GM21447 (cell line): Measurements from ENCODE around the gene S100P.
"Not testable (repeated sequence)": the region's sequence is repeated elsewhere in the genome, so short reads cannot be mapped to it uniquely, and the experiment has no call there.

ENCODE experiments used
- ATAC-seq: cut with Tn5 transposase; IDR thresholded peaks from one replicate; pipeline ENCODE4 v1.9.1; 2021; ENCODE audit not compliant: unreplicated experiment

S100P gene

DNA sequence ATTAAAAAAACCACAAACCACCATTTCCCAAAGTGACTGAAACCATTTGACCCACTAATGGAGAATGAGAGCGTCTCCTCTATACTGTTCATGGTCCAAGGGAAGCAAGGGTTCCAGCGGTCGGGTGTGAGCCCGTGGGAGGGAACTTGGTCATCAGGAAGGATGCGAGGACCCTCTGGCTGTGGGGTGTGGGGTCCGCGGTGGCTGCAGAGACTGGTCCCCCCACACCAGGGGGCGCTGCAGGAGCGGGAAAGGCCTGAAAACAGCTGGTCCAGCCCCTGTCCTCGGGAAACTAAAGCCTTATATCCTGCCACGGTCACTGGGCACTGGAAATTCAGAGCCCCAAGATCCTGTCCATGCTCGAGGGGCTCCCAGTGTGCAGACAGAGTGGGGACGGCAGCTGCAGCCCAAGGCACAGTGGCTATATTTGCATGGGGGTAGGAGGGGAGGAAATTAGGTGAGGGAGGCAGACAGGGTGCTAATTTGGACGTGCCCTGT lies 26.6 kb downstream of the S100P start:
- no peak for ATAC-seq

DNA sequence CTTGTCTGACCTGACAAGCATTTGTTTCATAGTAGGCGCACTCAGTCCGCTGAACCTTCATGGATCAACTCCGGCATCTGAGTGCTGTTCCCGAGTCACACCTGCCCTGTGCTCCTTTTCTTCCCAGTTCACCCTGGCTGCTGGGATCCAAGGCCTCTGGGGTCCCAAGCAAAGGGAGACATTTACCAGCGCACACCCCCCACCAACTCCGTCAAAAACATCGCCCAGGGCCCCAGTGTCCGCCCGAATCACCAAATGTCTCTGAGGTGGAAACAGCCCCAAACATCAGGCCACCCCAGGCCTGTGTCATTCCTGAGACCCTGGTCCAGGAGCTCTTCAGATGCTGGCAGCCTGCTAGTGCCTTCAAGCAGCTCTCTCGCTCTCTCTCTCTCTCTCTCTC lies 27.4 kb downstream of the S100P start:
- no peak for ATAC-seq

DNA sequence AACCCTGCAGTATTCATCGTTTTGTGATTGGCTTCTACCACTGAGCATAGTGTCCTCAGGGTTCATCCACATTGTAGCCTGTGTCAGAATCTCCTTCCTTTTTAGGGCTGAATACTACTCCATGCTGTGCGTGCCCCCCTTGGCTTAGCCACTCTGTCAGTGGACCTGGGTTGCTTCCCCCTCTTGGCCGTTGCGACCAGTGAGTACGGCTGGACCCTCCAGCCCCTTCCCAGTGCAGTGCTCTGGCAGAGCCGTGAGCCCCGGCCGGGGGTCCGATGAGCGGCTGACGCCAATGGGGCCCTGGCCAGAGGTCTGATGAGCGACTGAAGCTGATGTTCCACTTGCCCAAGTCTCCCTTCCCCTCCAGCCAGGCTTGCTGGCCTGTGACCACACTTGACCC lies 29.2 kb downstream of the S100P start:
- ATAC-seq = no peak

DNA sequence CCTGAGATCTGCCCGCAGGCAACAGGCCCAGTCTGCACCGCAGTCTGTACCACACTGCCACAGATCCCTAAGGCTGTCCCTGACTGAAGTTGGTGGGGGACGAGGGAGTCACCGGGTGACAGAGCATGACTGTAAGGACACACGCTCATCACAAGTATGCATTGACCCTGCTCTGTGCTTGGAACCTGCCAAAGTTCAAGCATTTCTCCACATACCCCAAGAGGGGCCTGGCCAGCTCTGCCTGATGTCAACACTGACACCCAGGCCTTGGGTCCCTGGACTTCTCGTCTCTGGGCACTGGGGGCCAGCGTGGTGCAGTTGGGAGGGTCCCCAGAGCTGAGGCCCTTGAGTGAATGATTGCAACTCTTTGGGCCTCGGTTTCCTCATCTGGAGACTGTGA lies 30.2 kb downstream of the S100P start:
- ATAC-seq = no peak

DNA sequence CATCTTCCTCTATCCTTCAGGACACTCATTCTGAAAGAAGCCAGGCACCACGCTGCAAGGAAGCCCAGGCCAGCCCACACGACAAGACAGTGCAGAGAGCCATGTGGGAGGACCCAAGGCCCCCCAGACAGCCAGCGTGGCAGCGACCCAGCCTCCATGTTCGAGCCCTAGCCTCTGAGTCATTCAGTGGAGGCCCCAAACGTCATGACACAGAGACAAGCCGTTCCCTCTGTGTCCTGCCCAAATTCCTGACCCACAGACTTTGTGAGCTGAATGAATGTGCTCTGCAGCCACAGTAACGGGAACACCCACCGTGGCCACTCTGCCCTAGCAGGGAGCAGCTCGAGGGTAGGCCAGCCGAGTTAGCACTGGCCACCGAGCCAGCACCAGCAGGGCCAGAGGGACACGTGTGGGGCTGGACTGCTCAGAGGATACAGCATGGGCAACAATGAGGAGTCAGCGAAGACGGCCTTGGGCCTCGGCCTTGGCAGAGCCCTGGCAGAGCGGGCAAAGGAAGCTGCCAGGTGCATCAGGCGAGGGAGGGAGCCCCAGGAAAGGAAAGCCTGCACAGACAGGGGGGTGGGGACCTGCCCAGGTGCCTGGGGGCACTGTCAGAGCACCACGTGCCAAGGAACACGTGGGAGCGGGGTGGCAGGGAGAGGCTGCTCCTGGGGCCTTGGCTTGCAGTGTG lies 30.9 kb downstream of the S100P start:
- ATAC-seq = no peak

DNA sequence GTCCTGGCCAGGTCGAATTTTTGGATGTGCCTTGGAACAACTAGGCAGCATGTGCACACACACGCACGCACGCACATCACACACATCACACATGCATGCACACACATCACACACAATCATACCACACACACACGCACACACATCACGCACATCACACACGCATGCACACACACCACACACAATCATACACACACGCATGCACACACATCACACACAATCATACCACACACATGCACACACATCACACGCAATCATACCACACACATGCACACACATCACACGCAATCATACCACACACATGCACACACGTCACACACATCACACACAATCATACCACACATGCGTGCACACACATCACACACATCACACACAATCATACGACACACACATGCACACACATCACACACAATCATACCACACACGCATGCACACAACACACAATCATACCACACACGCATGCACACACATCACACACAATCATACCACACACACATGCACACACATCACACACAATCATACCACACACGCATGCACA lies 31.8 kb downstream of the S100P start:
- not testable (repeated sequence) for ATAC-seq

DNA sequence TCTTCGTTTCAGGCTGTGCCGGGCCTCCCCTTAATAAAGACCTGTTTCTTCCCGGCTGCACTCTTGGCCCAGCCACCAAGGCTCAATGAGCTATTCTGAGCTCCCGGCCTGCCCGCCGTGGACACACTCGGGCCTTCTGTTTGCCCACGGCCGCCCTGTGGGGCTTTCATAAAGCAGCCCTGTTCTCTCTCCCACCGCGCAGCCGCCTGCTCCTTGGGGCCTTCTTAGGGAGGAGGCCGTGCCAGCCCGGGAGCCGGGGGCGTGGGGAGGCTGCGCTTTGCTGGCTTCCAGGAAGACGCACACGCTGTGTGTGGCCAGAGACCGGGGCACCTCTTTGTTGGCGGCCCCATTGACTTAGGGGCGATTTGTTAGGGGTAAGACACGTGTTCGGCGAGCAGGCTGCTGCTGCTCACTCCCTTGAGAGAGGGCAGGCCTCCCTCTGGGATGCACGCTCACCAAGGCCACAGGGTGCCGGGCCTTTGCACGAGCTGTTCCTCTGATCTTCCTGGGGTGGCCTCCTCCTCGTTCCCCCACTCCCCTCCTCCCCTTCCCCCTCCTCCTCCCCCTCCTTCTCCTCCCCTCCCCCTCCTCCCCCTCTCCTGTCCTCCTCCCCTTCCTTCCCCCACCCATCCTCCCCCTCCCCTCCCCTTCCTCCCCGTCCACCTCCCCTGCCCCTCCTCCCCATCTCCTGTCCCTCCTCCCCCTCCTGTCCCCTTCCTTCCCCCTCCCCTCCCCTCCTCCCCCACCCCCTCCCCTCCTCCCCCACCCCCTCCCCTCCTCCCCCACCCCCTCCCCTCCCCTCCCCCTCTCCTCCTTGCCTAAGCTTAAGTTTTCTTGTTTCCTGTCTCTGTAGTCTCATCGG lies 33.6 kb downstream of the S100P start:
- ATAC-seq = no peak

DNA sequence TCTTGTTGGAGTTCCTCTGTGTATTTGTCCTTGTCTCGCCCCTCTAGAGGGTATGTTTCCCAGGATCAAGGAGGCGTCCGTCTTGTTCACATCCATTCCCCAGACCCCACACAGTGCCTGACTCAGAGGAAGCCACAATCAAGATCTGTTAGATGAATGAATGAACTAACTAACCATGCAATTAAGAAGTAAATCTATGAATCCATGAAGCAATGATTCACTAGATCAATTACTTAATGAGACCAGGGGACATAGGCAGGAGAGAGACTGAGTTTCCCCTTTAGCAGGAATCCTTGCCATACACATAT lies 34.2 kb downstream of the S100P start:
- ATAC-seq = no peak

DNA sequence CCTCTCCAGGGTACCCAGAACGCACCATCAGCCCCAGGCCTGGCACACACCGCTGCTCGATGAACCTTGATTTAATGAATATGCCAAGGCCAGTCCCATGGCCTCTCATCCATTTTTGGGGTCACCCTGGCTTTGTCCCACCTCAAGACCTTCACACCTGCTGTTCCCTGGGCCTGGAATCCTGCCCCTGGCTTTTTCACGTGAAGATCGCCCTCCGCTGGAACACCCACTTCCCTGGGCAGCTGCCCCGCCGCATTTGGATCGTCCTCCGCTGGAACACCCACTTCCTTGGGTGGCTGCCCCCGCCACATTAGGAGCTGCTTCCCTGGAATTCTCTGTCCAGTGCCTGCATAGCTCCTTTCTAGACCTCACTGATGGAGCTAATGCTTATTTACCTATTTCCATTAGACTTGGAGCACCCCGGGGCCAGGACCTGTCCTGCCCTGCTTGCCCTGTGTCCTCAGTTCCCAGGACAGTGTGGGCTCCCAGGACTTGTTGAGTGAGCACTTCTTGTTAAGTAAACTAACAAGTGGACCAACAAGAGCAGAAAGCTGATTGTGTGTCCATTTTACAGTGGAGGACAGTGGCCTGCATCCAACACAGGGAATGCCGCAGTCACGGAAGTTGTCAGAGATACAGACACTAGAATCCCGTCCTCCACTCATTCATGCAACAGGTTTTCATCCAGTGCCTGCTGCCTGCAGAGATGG lies 34.8 kb downstream of the S100P start:
- no peak for ATAC-seq

DNA sequence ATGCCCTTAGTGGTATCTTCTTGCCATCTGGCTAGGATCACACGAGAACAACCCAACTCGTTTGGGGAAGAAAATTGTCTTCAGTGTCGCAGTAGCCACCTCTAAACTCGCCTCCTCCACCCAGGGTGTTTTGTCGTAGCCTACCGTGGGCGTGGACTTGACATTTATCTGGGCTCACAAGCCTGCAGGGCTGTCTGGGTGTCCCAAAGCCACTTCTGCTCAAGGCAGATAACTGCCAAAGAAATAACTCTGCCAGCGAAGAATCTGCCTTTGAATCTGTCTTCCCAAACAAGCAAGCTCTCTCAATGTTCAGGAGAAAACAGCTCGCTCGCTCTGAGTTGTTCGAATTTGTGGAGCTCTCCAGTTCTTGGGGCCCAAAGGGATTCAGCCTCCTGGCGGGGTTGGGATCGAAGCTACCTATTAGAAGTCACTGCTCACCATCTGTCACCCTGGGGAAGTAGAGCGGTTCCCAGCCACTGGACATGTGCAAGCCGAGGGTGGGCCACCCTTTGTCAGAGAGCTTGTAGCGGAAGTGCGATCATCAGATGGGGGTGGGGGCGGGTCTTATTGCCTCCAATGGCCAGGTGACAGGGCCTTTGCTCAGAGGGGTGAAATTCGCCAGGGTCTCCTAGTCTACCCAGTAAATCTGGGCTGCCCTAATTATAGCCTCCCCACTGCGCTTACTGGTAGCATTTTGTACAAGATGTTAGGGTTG lies 37.1 kb downstream of the S100P start:
- ATAC-seq = no peak

DNA sequence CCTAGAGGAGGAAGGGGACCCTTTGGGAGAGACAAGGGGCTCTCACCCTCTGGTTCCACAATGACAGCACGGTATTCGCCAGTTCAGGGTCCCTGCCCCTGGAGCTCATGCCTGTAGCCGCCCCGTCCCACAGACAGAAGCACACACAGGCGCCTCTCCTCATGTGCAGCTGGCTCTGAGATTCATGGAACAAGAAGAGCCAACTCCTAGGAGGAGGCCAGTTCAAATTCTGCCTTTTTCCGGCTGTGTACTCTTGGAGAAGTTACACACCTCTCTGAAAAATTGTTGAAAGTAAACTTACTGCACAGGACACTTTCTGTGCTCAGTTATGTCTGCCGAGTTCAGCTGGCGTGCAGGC lies 37.6 kb downstream of the S100P start:
- ATAC-seq = no peak

DNA sequence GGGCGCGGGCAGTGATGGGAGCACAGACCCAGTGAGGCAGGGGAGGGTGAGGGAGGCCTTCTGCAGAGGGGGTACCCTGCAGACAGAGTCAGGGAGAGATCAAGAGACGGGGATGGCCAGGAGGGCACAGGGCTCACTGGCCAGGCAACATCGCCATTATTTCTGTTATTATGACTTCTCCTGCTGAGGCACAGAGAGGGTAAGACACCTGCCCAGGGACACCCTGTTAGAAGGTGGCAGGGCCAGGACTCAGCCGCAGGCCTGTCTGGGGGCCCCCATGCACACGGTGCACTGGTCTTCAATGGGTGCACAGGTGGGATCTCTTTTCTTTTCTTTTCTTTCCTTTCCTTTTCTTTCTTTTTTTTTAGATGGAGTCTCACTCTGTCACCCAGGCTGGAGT lies 38.1 kb downstream of the S100P start:
- ATAC-seq = no peak

DNA sequence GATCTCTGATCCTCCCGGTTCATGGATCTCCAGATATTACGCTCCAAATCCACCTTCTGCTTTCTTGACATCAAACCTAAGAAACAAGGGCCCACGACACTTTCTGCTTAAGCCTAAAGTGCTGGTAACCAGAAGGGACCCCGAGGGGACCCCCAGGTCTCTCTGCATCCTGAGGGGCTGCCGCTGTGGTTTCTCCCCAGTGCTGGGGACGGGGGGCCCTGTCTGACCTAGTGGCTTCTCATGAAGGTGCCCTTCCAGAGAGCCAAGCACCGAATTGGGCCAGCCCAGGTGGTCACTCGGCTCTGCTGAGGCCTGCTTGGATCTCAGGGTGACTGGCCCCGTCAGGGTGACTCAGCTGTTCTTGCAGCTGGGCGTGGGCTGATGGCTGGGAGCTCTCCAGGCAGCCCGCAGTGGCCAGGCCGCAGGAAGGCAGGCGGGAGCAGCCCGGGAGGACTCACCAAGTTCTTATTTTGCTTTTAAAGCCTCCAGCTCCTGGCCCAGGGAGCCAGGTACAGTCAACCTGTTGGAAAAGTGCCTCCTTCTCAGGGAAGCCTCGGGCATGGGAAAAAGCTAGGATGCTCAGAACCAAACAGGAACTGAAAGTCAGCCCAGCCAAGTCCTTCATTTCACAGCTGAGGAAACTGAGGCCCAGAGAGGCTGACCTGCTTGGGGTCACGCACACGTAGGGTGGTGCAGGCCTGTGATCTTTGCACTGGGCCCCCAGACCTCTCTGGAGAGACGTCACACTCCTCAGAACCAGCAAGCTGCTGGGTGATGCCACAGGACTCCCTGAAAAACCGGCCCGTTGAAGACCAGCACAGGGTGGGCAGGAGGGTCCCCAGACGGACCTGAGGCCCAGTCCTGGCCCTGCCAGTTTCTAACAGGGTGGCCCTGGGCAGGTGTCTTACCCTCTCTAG lies 39.0 kb downstream of the S100P start:
- ATAC-seq = no peak

DNA sequence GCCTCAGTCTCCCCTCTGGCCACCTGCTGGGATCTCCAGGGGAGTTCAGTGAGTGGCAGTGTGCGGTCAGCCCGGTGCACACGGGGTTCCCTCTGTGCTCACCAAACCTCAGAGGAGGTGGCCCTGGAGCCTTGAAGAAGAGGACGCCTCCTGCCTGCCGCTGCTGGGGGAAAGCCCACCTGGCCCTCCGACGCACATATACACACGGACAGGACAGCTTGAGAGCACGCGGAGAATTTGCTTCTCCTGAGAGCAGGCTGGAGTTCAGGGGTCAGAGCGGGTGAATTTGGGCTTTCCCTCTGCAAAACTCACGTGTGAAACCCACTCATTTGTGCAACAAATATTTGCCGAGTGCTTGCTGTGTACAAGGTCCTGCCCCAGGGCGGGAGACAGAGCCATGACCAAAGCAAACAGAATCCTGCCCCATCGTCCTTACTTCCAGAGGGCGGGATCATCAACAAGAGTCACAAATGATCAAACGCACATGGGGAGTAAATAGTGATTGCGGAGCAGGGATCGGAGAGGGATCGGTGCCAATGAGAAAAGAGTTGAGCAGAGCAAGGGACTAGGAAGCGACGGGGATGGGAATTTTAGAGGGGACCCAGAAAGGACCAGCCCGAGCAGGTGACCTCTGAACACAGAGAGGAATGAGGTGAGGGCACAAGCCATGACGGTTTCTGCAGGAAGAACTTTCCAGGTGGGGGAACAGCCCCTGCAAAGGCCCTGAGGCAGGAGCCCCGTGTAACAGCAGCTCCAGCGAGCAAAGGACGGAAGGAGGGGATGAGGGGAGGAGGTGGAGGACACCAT lies 39.9 kb downstream of the S100P start:
- ATAC-seq = no peak

DNA sequence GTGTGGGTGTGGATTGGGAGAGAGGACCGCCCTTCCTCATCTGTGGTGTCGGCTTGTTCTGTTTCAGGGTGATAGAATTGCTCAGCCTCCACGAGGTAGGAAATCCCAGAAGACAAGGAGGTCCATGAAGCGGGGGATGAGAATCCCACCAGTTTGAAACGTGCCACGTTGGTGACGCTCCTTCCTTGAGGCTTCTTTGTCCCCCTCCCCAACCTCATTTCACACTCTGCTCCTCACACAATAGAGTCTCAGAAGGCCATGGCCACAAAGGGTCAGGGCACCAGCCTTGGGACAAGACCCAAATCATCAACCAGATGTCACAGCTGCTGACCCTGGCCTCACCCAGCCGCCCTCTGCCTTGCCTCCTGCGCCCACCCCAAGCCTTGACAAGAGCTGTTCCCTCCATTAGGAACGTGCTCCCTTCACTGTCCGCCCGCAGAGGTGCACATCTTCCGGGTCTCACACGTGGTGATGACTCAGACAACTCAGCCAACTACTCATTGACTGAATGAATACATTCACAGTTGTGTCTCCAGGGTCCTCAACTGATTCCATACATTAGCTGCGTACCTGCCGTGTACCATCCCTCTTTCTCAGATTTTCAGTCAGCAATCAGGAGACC lies 40.6 kb downstream of the S100P start:
- ATAC-seq = no peak

DNA sequence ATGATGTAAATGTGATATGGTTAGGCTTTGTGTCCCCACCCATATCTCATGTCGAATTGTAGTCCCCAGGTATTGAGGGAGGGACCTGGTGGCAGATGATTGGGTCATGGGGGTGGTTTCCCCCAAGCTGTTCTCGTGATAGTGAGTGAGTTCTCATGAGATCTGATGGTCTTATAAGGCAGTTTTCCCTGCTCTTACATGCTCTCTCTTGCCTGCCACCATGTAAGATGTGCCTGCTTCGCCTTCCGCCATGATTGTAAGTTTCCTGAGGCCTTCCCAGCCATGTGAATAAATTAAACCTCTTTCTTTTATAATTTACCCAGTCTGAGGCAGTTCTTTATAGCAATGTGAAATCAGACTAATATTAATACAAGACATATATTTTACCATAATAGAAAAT lies 46.2 kb downstream of the S100P start:
- no peak for ATAC-seq

DNA sequence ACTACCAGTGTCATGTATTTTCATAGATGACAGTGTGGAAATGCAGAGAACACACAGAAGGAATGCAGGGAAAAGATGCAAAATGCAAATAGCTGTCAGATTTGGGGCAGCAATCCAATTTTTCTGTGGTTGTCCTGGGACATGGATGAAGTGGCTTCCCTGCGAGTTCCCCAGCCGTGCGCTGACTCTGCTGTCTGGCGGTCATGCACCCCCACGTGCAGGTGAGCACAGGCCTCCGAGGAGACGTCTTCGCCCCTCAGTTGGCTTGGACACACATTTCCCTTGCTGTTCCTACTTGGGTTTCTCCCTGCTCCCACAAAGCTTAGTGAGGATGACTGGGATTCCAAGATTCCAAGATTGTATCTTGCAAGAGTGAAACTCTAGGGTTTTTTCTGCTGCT lies 46.7 kb downstream of the S100P start:
- no peak for ATAC-seq

DNA sequence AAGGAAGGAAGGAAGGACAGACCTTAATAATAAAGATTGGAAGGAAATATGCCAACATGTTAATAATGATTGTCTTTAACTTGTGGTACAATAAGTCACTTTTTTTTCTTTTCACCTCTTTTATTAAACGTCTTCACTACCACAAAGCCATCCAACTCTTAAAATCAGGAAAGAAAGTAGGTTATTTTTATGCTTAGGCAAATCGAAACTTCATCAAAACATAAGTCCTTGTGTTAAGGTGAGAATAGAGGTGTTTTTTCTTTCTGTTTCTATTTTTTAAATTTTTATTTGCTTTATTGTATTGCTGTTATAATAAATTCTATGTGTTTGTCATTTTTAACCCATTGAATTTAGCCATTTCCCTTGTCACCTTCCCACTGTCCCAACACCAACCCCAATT lies 48.8 kb downstream of the S100P start:
- no peak for ATAC-seq

DNA sequence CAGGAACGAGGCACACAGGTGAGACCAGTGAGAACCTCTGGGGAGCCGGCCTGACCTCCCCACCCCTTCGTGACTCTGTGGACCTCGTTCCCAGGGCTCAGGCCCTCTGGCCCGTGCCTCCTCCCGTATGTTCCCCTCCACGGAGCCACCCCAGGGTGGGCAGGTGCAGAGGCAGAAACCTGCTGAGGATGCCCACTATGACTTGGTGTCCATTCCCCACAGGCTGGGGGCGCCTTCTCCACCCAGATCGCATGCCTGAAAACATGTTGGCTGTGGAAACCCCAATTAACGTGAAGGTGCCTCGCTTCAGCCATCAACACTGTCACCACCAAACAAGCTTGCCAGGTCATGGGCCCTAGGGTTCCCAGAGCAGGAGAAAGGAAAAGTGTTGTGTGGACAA lies 49.3 kb downstream of the S100P start:
- ATAC-seq = no peak
